ENCODE data around the gene RFX5.

RFX5 gene

GRCh38 chr1:151315565-151316235, 31.4 kb downstream of the RFX5 start:
- no peak for DNase-seq

GRCh38 chr1:151314137-151314875, 32.7 kb downstream of the RFX5 start:
- no peak for DNase-seq

GRCh38 chr1:151313501-151313900, 33.6 kb downstream of the RFX5 start:
- no peak for DNase-seq

- DNase-seq = no peak
Measured at GRCh38 chr1:151312826-151313225, 34.2 kb downstream of the RFX5 start.

DNA sequence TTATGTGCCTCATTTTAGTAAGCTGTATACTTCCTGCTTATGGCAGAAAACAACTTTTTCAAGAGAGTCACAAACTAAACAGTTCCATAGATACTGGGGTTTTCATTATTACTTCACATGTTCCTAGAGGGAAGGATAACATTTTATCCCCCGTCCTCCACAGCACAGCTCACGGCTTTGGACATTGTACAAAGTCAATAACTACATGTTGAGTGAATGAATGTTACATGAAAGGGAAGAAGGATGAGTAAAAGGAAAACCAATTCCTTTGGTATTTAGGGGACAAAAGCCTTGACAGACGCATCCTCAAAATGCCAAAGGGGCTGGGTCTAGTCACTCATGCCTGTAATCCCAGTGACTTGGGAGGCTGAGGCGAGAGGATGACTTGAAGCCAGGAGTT, 34.6 kb downstream of the RFX5 start:
- no peak for DNase-seq

DNA sequence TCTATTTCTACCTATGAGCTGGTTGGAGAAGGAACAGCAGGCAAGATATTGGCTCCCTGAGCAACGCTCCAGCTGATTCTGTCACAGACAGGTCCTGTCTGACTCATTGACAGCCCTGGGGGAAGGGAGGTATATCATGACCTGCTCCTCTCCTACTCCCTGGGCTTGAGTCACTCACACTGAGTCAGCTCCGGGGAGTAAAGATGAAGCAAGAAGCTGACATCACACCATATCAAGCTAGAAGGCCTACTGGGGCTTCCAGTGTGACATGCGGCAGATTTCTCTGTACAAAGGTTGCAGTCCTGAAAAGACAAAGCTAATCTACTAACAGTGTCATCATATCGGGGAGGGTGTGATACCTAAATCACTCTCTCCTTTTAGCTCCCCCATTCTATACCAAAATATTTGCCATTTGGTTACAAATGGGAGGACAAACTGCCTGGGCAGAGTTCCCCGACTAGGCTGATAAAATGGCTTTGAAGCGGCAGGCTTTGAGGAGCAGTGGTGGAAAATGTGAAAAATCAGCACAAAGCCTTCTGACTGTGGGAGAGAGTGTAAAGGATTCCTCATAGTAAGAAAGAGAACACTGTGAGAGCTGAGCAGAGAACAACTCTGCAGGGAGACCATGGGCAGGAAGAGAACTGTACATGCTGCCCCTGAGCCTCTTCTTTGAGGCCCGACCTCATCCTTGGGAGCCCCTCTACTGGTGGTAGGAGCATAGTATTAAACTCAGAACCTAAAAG, 35.3 kb downstream of the RFX5 start:
- DNase-seq = peak; percentile 37

- no peak for DNase-seq
Measured at GRCh38 chr1:151311011-151311410, 36.0 kb downstream of the RFX5 start.

GRCh38 chr1:151309811-151310323, 37.2 kb downstream of the RFX5 start:
- DNase-seq = no peak

DNA sequence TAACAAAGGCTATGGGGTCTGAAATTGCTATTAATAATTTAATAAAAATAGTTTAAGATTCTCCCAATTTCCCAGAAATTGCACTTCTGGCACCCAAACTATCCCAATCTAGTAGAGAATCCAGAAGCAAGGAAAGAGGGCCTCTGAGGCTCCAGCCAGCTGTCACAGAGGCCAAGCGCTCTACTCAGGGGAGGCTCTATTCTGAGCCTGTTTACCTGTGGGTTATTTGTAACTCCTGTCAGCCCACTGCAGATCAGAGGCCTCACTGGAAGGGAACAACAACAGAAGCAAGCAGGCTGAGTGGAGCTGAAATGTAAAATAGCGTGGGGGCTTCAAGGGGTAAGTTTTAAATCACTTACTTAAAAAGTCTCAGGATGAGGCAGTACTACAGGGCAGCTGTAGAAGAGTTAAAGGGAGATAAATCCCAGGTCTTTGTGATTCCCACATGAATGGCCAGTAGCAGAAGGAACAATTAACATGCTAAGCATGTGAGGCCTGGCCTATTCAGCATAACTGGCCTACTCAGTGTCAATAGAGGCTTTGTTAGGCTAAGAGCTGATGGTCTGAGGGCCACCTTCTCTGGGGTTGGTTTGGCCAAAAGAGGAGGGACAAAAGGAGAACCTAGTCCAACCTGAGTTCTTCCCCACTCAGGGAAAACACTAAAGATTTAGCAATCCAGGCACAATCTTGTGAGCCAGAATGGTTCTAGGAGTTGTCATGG, 52.1 kb downstream of the RFX5 start:
- no peak for DNase-seq

DNA sequence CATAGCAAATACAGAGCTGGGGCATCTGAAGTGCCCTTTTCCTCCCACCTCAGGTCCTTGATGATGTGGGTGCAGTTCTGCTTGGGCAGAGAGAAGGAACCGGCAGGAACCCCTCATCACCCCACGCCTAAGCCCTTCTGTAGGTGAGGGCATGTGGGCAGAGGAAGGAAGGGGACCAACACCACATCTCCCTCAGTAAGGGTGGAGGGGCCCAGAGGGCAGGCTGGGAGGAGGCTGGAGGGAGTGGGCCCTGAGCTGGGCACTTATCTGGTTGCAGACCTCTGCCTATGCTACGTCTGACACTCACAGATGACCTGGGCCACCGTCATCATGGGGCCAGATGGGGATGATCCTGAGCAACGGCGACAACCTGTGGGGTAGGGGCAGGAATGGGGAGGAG, 54.0 kb downstream of the RFX5 start:
- DNase-seq = no peak

DNA sequence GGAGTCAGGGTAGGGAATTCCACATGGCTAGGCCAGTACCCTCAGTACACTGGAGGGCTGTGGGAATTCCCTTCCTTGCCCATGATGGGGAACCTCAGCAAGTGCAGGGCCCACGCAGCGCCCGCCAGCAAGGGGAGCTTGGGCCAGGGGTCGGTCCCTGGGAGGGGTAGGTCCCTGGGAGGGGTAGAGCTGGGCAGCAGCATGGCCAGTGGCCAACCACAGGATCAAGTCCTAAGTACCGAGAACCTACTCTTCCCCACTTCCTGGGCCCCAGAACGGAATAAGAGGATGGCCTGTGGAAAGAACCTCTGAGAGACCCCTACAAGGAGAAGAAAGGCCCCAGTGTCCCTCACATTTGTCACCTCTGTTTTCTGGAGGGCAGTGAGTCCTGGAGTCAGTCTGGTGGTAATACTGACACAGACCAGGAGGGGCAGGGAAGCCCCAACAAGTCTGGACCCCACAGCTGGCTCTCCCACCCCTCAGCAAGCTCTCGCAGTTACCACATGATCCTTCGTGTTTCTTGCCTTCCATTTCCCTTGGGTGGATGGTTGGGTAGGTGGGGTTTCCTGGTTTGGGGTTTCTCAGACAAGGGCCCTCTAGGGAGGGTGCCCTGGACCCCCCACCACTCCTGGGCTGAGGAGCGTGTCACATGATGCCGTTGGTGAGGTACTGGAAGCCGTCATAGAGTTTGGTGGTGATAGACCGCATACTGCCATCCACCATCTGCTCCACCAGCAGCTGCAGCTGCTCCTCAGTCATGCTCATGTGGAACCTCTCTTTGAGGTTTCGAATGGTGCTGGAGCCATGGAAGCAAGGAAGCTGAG, 54.6 kb downstream of the RFX5 start:
- DNase-seq = no peak

DNA sequence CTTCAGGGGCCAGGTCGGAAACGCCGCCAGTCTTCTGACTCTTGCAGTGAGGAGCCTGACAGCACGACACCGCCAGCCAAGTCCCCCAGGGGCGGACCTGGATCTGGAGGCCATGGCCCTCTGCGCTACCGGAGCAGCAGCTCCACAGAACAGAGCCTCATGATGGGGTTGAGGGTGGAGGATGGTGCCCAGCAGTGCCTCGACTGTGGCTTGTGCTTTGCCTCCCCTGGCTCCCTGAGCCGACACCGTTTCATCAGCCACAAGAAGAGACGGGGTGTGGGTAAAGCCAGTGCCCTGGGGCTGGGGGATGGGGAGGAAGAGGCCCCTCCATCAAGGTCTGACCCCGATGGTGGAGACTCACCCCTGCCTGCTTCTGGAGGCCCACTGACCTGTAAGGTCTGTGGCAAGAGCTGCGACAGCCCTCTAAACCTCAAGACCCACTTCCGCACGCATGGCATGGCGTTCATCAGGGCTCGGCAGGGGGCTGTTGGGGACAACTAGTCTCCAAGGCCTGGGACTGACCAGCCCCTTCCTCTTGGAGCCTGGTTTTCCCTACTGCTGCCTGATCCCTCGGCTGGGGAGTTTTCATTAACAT, 56.2 kb downstream of the RFX5 start:
- DNase-seq = no peak

Data from activated CD4-positive, alpha-beta T cell treated with anti-CD3 and anti-CD28 coated beads, Interleukin-2, amount 50 U/mL, for 1 hour (primary cell).